Neural cell (in vitro differentiated cells): Measurements from ENCODE around the gene OMG.
"Not testable (repeated sequence)": the region's sequence is repeated elsewhere in the genome, so short reads cannot be mapped to it uniquely, and the experiment has no call there.

Experiments used
- CTCF ChIP-seq: fragments of 450-650 bp; IDR thresholded peaks from 2 replicates; pipeline ENCODE4 v1.5.1; 2014; ENCODE audit warnings: antibody characterized with exemption, mild to moderate bottlenecking, moderate library complexity; ENCODE audit not compliant: poor library complexity, severe bottlenecking
- EP300 ChIP-seq: fragments of 450-650 bp; conservative IDR thresholded peaks from 2 replicates; pipeline ENCODE4 v1.6.1; 2014; ENCODE audit warnings: antibody characterized with exemption, mild to moderate bottlenecking, moderate library complexity; ENCODE audit not compliant: poor library complexity, severe bottlenecking
- EZH2 ChIP-seq: fragments of 200-600, 300-800 bp; shearing (Covaris generic), sonication (generic); IDR thresholded peaks from 2 replicates; pipeline ENCODE4 v1.6.1; 2014; ENCODE audit warnings: antibody characterized with exemption, low read length, borderline replicate concordance, mild to moderate bottlenecking; ENCODE audit not compliant: insufficient read depth, poor library complexity, severe bottlenecking
- MXI1 ChIP-seq: fragments of 450-650 bp; conservative IDR thresholded peaks from 2 replicates; pipeline ENCODE4 v1.6.1; 2014; ENCODE audit warnings: antibody characterized with exemption, mild to moderate bottlenecking; ENCODE audit not compliant: poor library complexity, severe bottlenecking
- POLR2AphosphoS5 ChIP-seq: IDR thresholded peaks from 2 replicates; pipeline ENCODE4 v1.6.1; 2012
- REST ChIP-seq: IDR thresholded peaks from 2 replicates; pipeline ENCODE4 v1.6.1; 2012; ENCODE audit warnings: borderline replicate concordance
- SMC3 ChIP-seq: fragments of 450-650 bp; conservative IDR thresholded peaks from 2 replicates; pipeline ENCODE4 v1.6.1; 2014; ENCODE audit warnings: antibody characterized with exemption, mild to moderate bottlenecking, moderate library complexity; ENCODE audit not compliant: poor library complexity
- TAF1 ChIP-seq: IDR thresholded peaks from 2 replicates; pipeline ENCODE4 v1.6.1; 2012; ENCODE audit warnings: low read depth

- not testable (repeated sequence) for TF ChIP-seq EP300, CTCF, EZH2, TAF1, POLR2AphosphoS5, REST, MXI1, SMC3
These were observed 48.2 kb upstream of the OMG start for GRCh38 chr17:31345191-31345747.
